NCI-H187 (cell line): ENCODE measurements around the gene SMAD2.

ENCODE experiments used
- DNase-seq, 2 experiments: peaks; one replicate each; lab custom pipeline; 2025; lab: John Stamatoyannopoulos, UW

Gene SMAD2

GRCh38 chr18:47932190-47932589 lies 1.7 kb upstream of the SMAD2 start:
- DNase-seq, result no peak

- DNase-seq, result peak; percentile 25 to 48
Observed at GRCh38 chr18:47931718-47932103, 1.3 kb upstream of the SMAD2 start.

GRCh38 chr18:47930931-47931717 lies 665 bp upstream of the SMAD2 start:
- DNase-seq, result peak; percentile 86 to 90

- no peak for DNase-seq
Observed at GRCh38 chr18:47929681-47930198, 719 bp downstream of the SMAD2 start.

GRCh38 chr18:47928466-47928865 lies 2.0 kb downstream of the SMAD2 start:
- no peak for DNase-seq

DNA sequence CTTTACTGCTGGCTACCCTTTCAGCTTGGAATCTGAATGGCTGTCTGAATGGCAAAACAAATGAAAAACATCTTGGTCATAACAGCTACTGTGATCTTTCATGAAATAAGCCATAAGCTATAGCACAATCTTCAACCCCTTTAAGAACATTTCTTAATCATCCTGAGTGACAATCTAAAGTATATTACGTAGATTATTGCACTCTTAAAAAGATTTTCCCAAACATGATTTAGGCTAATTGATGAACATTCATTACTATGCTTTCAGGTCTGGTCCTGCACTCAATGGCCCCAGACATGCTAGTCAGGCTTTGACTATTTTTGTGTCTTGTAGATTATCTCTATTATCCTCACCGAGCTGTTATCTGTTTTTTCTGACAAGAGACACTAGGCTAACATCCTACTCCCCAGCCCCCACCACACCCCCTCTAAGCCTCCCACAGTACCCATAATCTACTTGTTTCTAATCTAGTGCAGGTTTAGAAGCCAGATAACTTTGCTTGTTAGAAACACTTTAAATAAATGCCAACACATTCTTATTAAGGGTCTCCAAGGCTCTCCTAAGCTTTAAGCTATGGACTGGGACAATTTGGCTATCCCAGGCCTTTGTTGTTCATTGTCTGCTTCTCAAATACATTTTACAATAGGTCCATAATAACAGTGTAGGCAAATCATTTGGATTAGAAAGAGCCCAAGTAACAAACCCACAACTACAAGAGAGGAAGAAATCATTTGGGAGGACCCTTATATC lies 4.2 kb downstream of the SMAD2 start:
- no peak for DNase-seq

DNA sequence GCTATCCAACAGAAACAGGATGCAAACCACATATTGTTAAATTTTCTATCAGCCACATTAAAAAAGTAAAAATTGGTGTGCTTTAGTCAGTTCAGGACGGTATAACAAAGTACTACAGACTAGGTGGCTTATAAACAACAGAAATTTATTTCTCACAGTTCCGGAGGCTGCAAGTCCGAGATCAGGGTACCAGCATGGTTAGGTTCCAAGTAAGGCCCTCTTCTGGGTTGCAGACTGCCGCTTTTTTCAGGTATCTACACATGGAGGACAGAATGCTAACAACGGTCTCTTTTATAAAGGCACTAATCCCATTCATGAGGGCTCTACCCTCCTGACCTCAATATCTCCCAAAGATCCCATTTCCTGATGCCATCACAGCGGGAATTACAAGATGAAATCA lies 10.5 kb downstream of the SMAD2 start:
- DNase-seq, result no peak

- no peak for DNase-seq
Observed at GRCh38 chr18:47917923-47918610, 12.4 kb downstream of the SMAD2 start.

GRCh38 chr18:47915930-47916329 lies 14.5 kb downstream of the SMAD2 start:
- no peak for DNase-seq

DNA sequence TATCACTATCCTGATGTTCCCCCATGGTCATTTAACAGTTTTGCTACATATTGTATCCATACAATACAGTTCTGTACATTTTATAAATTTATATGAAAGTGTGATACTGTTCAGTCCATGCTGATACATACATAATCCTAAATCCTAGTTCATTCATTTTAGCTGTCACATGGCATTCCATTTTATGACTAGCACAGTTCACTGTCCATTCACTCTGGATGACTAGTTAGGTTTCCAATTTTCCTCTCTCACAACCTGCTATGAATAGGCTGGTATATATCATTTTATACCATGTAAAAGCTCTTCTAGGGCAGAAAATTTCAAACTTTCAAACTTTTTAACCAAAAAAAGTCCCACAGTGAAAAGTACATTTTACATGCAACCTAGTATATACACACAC lies 15.2 kb downstream of the SMAD2 start:
- DNase-seq, result no peak

GRCh38 chr18:47912794-47913585 lies 17.5 kb downstream of the SMAD2 start:
- DNase-seq, result no peak

DNA sequence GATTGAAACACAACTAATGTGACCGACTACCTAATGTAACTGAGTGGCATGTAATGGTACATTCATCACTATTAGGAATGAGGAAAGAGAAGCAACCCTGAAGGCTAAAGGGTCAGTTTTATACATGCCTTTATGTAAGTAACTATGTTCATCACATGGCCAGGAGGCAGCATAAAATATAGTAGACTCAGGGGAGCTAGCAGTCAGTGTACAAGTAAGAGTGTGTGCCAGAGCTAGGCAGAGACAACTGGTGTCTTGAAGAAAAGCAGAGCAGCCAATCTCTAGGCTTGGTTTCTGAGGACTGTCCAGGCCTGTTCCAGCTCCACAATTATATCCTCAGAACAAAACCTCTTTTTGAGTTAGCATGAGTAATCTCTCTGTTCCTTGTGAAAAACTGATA lies 18.1 kb downstream of the SMAD2 start:
- DNase-seq, result no peak

GRCh38 chr18:47911877-47912276 lies 18.6 kb downstream of the SMAD2 start:
- DNase-seq, result no peak

DNA sequence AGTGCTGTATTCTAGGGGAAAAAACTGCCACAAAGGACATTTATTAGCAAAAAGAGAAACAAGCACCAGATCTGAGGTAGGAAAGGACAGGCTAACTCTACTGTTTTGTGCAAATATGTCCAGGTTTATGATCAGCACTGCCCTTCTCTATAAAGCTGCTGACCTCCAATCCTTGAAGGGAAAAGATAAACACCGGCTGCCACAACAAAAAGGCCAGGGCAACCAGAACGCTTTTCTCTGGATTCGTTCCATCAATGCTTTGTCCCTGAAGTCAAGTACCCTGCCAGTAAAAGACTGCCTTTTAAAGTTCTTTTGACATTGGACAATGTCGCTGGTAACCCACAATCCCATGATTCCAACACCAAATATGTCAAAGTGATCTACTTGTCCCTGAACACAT lies 21.0 kb downstream of the SMAD2 start:
- DNase-seq, result no peak

- DNase-seq, result no peak
Observed at GRCh38 chr18:47908592-47908991, 21.9 kb downstream of the SMAD2 start.

DNA sequence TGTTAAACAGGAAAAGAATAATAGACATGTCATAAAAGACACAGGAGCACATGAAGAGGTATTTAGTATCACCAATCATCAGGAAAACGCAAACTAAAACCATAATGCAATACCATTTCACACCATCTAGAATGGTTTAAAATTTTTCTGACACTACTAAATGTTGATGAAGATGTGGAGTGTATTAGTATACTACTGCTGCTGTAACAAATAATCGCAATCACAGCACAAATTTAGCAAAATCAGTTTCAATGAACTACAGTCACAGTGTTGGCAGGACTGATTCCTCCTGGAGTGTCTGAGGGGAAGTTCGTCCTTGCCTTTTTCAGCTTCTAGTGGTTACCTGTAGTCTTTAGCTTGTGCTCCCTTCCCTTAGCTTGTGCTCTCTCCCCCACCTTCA lies 24.1 kb downstream of the SMAD2 start:
- no peak for DNase-seq

DNA sequence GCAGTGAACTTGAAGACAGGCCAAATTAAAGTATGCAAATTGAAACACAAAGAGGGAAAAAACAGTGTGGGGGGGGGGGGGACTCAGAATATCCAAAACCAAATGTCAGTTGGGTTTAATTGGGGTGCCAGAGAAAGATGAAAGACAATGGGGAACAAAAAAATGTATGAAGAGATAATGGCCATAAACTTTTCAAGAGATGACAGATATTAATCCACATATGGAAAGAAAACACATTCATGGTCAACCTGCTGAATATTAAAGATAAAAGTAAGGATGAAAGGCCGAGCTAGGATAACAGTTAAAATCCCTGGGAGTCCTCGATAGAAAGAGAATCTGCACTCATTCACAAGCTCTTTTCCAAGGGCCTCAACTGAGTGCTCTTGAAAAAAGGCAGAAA lies 26.6 kb downstream of the SMAD2 start:
- no peak for DNase-seq

DNA sequence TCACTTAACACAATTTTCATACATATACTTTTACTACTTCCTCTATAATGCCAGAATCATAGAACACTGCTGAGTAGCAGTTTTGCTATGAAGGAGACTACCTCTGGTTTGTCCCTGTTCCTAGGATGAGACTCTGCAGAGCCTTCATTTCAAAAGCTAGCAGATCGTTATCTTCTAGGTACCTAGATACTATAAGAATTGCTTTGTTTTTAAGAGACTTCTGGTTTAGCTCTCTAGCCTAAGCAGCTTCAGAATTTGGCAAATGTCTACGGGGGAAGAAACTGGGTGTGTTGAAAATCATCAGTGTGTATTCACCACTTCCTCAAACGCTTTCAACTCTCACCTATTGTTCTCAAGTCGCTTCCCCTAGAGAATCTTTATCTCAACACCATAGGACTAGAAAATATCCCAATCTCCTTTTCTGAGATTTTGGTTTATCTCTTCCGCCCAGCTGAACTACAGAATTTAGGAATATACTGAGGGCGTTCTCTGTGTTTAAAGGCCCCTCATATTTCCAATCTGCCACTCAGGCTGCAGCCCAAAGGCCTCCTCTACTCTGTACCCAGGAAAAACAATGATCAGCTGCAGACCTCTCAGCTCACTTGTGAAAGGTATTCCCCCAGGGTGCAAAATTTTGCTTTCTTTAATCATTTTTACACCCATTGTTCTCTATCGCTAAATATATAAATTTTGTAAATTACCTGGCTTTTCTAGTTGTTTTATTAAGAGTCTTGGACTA lies 28.7 kb downstream of the SMAD2 start:
- DNase-seq, result no peak

GRCh38 chr18:47899107-47899840 lies 31.2 kb downstream of the SMAD2 start:
- DNase-seq, result no peak

- no peak for DNase-seq
Observed at GRCh38 chr18:47898696-47899095, 31.8 kb downstream of the SMAD2 start.
